Breast epithelium (tissue), 3 donors: Measurements from ENCODE around the gene CIPC.

Source experiments
- CTCF ChIP-seq, 3 donors: fragments of 450-650 bp; IDR thresholded peaks; one replicate each; pipeline ENCODE4 v1.5.1; 2016 to 2017; ENCODE audit warnings: antibody characterized with exemption in 3 of 3, mild to moderate bottlenecking in 3 of 3, moderate library complexity in 3 of 3
- POLR2AphosphoS5 ChIP-seq, 3 donors: sonication (generic); formaldehyde crosslinking; IDR thresholded peaks; one replicate each; pipeline ENCODE4 v1.6.1; 2017; ENCODE audit warnings: antibody characterized with exemption in 3 of 3

GRCh38 chr14:77085538-77085937, 12.5 kb upstream of the CIPC start:
- TF ChIP-seq CTCF (IDR thresholded peaks at IDR 0.05) (no peak), POLR2AphosphoS5 (IDR thresholded peaks at IDR 0.05) (no peak)
